GM18499 (cell line): ENCODE measurements around the gene INTU.

Source experiments
- ATAC-seq: cut with Tn5 transposase; IDR thresholded peaks from one replicate; pipeline ENCODE4 v1.9.1; 2021; ENCODE audit warnings: moderate number of reproducible peaks; ENCODE audit not compliant: insufficient read depth, unreplicated experiment

INTU gene

GRCh38 chr4:127734976-127735375, 102.2 kb downstream of the INTU start:
- no peak for ATAC-seq

DNA sequence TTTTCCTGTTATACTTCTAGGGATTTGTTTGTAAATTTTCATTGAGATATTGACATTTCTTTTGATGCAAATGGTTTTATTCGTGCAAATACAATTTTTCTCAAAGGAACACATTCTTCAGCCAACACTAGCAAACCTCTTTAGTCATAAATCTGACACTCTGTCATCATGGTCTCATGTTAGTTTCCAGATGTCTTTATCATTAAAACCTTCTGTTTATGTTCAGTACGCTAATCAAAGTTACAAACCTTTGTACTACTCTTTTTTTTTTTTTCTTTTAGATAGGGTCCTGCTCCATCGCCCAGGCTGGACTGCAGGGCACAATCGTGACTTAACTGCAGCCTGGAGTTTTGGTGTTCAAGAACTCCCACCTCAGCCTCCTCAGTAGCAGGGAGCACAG, 104.5 kb downstream of the INTU start:
- no peak for ATAC-seq

DNA sequence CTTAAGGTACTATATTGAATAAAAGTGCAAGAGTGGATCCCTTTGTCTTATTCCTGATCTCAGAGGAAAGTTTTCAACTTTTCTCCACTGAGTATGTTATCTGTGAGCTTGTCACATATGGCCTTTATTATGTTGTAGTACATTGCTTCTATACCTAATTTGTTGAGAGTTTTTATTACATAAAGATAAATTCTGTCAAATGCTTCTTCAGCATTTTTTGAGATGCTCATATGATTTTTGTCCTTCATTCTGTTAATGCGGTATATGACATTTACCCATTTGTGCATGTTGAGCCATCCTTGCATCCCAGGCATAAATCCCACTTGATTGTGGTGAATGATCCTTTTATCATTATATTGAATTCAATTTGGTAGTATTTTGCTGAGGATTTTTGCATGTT, 108.5 kb downstream of the INTU start:
- ATAC-seq = no peak

DNA sequence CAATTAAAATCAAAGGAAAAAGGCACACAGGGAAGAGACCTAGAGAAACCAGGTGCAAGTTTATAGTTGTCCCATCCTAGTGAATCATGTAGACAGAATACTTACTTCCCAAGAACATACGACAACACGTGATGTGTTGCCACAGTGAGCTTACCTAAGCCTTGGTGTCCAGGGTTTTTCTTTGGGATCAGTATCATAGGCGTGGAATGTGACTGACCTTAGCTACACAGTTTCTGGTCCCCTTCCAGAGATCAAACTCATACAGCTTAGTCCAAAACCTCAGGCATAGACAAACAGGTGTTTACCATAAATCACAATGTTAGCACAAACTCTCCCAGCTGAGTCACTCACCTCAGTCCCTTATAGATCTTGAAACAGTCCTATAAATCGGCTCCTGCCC, 115.1 kb downstream of the INTU start:
- ATAC-seq = no peak

DNA sequence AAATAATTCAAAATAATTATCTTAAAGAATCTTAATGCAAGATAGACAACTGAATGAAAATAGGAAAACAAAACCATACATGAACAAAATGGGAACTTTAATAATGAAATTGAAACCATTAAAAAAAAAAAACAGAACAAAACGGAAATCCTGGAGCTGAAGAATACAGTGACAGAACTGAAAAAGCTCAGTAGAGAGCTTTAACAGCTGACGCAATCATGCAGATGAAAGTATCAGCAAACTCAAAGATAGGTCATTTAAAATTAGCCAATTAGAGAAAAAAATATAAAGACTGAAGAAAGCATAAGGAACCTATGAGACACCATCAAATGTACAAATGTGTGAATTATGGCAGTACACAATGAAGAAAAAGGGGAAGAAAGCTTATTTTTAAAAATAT, 116.2 kb downstream of the INTU start:
- ATAC-seq = no peak

DNA sequence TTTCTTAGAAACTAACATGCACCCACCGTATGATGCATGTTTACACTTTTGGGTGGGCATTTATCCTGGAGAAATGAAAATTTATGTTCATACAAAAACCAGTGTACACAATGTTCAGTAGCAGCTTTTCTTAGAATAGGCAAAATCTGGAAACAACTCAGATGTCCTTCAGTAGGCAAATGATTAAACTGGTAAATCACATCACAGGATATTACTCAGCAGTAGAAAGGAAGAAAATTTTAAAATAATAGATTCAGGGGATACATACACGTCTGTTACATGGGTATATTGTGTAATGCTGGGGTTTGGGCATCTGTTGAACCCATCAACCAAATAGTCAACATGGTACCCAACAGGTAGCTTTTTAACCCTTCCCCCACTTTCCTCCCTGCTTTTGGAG, 124.1 kb downstream of the INTU start:
- ATAC-seq = no peak

DNA sequence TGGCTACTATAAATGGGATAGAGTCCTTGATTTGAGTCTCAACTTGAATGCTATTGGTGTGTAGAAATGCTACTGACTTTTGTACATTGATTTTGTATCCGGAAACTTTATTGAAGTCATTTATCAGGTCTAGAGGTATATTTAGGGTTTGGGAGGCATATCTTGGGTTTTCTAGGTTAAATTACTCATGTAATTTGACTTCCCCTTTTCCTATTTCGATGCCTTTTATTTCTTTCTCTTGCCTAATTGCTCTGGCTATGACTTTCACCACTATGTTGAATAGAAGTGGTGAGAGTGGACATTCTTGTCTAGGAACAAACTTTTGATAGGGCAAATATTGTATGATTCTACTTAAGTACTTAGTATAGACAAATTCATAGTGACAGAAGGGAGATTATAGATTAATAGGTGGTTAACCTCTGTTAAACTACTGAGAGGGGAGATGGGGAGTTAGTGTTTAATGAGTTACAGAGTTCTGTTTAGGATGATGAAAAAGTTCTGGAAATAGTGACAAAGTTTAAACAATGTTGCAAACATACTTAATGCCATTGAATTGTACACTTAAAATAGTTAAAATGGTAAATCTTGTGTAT, 126.6 kb downstream of the INTU start:
- ATAC-seq = no peak

DNA sequence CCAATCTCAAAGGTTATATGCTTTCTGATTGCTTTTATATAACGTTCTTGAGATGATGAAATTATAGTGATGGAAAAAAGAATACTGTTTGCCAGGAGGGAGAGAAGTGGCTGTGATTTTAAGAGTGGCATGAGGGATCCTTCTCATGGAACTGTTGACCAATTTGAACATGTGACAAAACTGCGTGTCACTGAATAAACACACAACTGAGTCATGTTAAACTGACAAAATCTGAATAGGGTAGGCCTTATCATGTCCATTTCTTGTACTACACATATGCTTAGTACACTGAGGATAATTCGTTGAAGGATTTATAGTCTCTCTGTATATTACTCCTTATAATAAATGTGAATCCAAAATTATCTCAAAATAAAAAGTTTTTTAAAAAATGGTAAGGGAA, 127.1 kb downstream of the INTU start:
- no peak for ATAC-seq

GRCh38 chr4:127771535-127772275, 138.9 kb downstream of the INTU start:
- ATAC-seq = no peak

DNA sequence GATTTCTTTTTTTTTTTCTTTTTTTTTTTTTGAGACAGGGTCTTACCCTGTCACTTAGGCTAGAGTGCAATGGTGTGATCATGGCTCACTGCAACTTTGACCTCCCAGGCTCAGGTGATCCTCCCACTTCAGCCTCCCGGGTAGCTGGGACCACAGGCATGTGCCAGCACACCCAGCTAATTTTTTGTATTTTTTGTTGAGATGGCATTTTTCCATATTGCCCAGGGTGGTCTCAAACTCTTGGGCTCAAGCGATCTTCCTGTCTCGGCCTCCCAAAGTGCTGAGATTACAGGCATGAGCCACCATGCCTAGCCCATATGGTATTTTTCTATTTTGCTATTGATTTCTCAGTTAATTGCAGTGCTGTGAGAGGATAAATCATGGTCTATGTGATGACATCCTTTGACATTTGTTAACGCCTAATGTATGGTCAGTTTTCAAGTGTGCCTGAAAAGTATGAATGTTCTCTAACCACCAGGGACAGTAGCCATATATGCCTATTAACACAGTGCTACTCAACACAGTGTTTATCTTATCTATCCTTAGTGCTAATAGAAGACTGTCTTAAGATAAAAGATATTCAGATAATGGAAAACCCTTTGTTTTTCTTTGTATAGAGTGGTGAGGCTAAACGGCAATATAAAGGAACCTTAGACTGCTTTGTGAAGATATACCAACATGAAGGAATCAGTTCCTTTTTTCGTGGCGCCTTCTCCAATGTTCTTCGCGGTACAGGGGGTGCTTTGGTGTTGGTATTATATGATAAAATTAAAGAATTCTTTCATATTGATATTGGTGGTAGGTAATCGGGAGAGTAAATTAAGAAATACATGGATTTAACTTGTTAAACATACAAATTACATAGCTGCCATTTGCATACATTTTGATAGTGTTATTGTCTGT, 140.3 kb downstream of the INTU start:
- ATAC-seq = no peak

- ATAC-seq = no peak
Measured at GRCh38 chr4:127775843-127776242, 143.1 kb downstream of the INTU start.
